ENCODE results near the gene ATP2B2.

Gene ATP2B2

GRCh38 chr3:10338164-10338470, 167.3 kb downstream of the ATP2B2 start:
- Mint-ChIP-seq H3K4me3 (no peak overlapping the region), H3K4me1 (peaks cover 4% of the 10 kb centered on the region), H3K9me3 (no peaks in the 10 kb centered on the region), H3K36me3 (ENCODE audit: low read depth) (no peaks in the 10 kb centered on the region), H3K27ac (no peak overlapping the region), H3K27me3 (no peaks in the 10 kb centered on the region)
- no peak for ATAC-seq
- DNase-seq, result no peak

- H3K4me1 Mint-ChIP-seq, result peaks cover 10% of the 10 kb centered on the region
- no peaks in the 10 kb centered on the region for H3K27me3 Mint-ChIP-seq
- no peak for ATAC-seq
- no peaks in the 10 kb centered on the region for H3K36me3 Mint-ChIP-seq (ENCODE audit: low read depth)
- DNase-seq, result no peak
- no peaks in the 10 kb centered on the region for H3K9me3 Mint-ChIP-seq
- no peak overlapping the region for H3K4me3 Mint-ChIP-seq
- no peak overlapping the region for H3K27ac Mint-ChIP-seq
Observed at GRCh38 chr3:10337323-10338163, 167.8 kb downstream of the ATP2B2 start.

GRCh38 chr3:10336761-10337160, 168.6 kb downstream of the ATP2B2 start:
- H3K27ac Mint-ChIP-seq, result no peak overlapping the region
- no peak for ATAC-seq

GRCh38 chr3:10335871-10336622, 169.3 kb downstream of the ATP2B2 start:
- Mint-ChIP-seq H3K4me3 (no peak overlapping the region), H3K4me1 (peaks cover 14% of the 10 kb centered on the region), H3K36me3 (ENCODE audit: low read depth) (no peaks in the 10 kb centered on the region), H3K9me3 (no peaks in the 10 kb centered on the region), H3K27me3 (peaks cover 2% of the 10 kb centered on the region), H3K27ac (no peak overlapping the region)
- ATAC-seq (no peak), DNase-seq (no peak)

More at GRCh38 chr3:10336761-10337160, 168.6 kb downstream of the ATP2B2 start:
- H3K27me3 Mint-ChIP-seq, result peaks cover 2% of the 10 kb centered on the region
- no peak overlapping the region for H3K4me3 Mint-ChIP-seq
- DNase-seq, result no peak
- no peaks in the 10 kb centered on the region for H3K36me3 Mint-ChIP-seq (ENCODE audit: low read depth)
- H3K9me3 Mint-ChIP-seq, result no peaks in the 10 kb centered on the region
- peaks cover 14% of the 10 kb centered on the region for H3K4me1 Mint-ChIP-seq

- Mint-ChIP-seq H3K36me3 (ENCODE audit: low read depth) (no peaks in the 10 kb centered on the region), H3K27ac (no peak overlapping the region), H3K4me1 (peaks cover 14% of the 10 kb centered on the region), H3K4me3 (no peak overlapping the region), H3K27me3 (peaks cover 2% of the 10 kb centered on the region), H3K9me3 (no peaks in the 10 kb centered on the region)
- DNase-seq (no peak), ATAC-seq (no peak)
Observed at GRCh38 chr3:10335190-10335738, 170.1 kb downstream of the ATP2B2 start.

GRCh38 chr3:10334459-10334858, 170.9 kb downstream of the ATP2B2 start:
- Mint-ChIP-seq H3K27me3 (peaks cover 5% of the 10 kb centered on the region), H3K9me3 (no peaks in the 10 kb centered on the region), H3K36me3 (ENCODE audit: low read depth) (no peaks in the 10 kb centered on the region), H3K27ac (no peak overlapping the region), H3K4me3 (no peak overlapping the region), H3K4me1 (peaks cover 14% of the 10 kb centered on the region)
- ATAC-seq (no peak), DNase-seq (no peak)

- Mint-ChIP-seq H3K4me3 (no peak overlapping the region), H3K36me3 (ENCODE audit: low read depth) (no peaks in the 10 kb centered on the region), H3K4me1 (peaks cover 14% of the 10 kb centered on the region), H3K27me3 (peaks cover 9% of the 10 kb centered on the region), H3K9me3 (no peaks in the 10 kb centered on the region), H3K27ac (no peak overlapping the region)
- ATAC-seq, result no peak
- no peak for DNase-seq
Observed at GRCh38 chr3:10334042-10334441, 171.3 kb downstream of the ATP2B2 start.

- ATAC-seq (no peak), DNase-seq (no peak)
- peaks cover 14% of the 10 kb centered on the region for H3K4me1 Mint-ChIP-seq
- no peaks in the 10 kb centered on the region for H3K36me3 Mint-ChIP-seq (ENCODE audit: low read depth)
- H3K27me3 Mint-ChIP-seq, result peaks cover 13% of the 10 kb centered on the region
- no peaks in the 10 kb centered on the region for H3K9me3 Mint-ChIP-seq
- H3K4me3 Mint-ChIP-seq, result no peak overlapping the region
- H3K27ac Mint-ChIP-seq, result no peak overlapping the region
Observed at GRCh38 chr3:10333349-10333650, 172.1 kb downstream of the ATP2B2 start.

GRCh38 chr3:10332481-10333348, 172.7 kb downstream of the ATP2B2 start:
- DNase-seq (no peak), ATAC-seq (no peak)
- Mint-ChIP-seq H3K27ac (no peak overlapping the region), H3K4me3 (no peak overlapping the region), H3K27me3 (peaks cover 13% of the 10 kb centered on the region), H3K9me3 (no peaks in the 10 kb centered on the region), H3K4me1 (peaks cover 14% of the 10 kb centered on the region), H3K36me3 (ENCODE audit: low read depth) (no peaks in the 10 kb centered on the region)

GRCh38 chr3:10331320-10331719, 174.1 kb downstream of the ATP2B2 start:
- no peaks in the 10 kb centered on the region for H3K9me3 Mint-ChIP-seq
- ATAC-seq (no peak), DNase-seq (no peak)
- H3K4me3 Mint-ChIP-seq, result no peak overlapping the region
- H3K36me3 Mint-ChIP-seq (ENCODE audit: low read depth), result no peaks in the 10 kb centered on the region
- peaks cover 13% of the 10 kb centered on the region for H3K27me3 Mint-ChIP-seq
- H3K27ac Mint-ChIP-seq, result no peak overlapping the region
- H3K4me1 Mint-ChIP-seq, result peaks cover 14% of the 10 kb centered on the region

GRCh38 chr3:10330319-10330718, 175.1 kb downstream of the ATP2B2 start:
- peaks cover 13% of the 10 kb centered on the region for H3K27me3 Mint-ChIP-seq
- H3K4me3 Mint-ChIP-seq, result no peak overlapping the region
- no peak for ATAC-seq
- no peak overlapping the region for H3K27ac Mint-ChIP-seq
- no peak for DNase-seq
- H3K36me3 Mint-ChIP-seq (ENCODE audit: low read depth), result no peaks in the 10 kb centered on the region
- H3K4me1 Mint-ChIP-seq, result peaks cover 14% of the 10 kb centered on the region
- H3K9me3 Mint-ChIP-seq, result no peaks in the 10 kb centered on the region

GRCh38 chr3:10329495-10330015, 175.8 kb downstream of the ATP2B2 start:
- DNase-seq (no peak), ATAC-seq (no peak)
- peaks cover 13% of the 10 kb centered on the region for H3K27me3 Mint-ChIP-seq
- H3K27ac Mint-ChIP-seq, result no peak overlapping the region
- no peaks in the 10 kb centered on the region for H3K9me3 Mint-ChIP-seq
- no peak overlapping the region for H3K4me3 Mint-ChIP-seq
- H3K4me1 Mint-ChIP-seq, result peaks cover 14% of the 10 kb centered on the region
- no peaks in the 10 kb centered on the region for H3K36me3 Mint-ChIP-seq (ENCODE audit: low read depth)

- Mint-ChIP-seq H3K4me1 (peaks cover 14% of the 10 kb centered on the region), H3K9me3 (no peaks in the 10 kb centered on the region), H3K27ac (no peak overlapping the region), H3K36me3 (ENCODE audit: low read depth) (no peaks in the 10 kb centered on the region), H3K27me3 (peaks cover 13% of the 10 kb centered on the region), H3K4me3 (no peak overlapping the region)
- DNase-seq (no peak), ATAC-seq (no peak)
Observed at GRCh38 chr3:10328460-10329071, 176.8 kb downstream of the ATP2B2 start.

GRCh38 chr3:10327592-10327991, 177.8 kb downstream of the ATP2B2 start:
- Mint-ChIP-seq H3K4me3 (no peak overlapping the region), H3K9me3 (no peaks in the 10 kb centered on the region), H3K27me3 (peaks cover 13% of the 10 kb centered on the region), H3K36me3 (ENCODE audit: low read depth) (no peaks in the 10 kb centered on the region), H3K4me1 (peaks cover 5% of the 10 kb centered on the region), H3K27ac (no peak overlapping the region)
- DNase-seq (no peak), ATAC-seq (no peak)

Measured in activated naive CD8-positive, alpha-beta T cell treated with anti-CD3 and anti-CD28 coated beads, Interleukin-2, amount 50 U/mL, for 24 hours (primary cell).